ENCODE data around the gene AQP1. TPM values are rescaled to one million over a fixed set of nuclear protein-coding genes. Genes with fewer than 3 reads are reported as not detected.

AQP1 gene
- total RNA-seq, 1 experiment from 2014 or later: not detected

DNA sequence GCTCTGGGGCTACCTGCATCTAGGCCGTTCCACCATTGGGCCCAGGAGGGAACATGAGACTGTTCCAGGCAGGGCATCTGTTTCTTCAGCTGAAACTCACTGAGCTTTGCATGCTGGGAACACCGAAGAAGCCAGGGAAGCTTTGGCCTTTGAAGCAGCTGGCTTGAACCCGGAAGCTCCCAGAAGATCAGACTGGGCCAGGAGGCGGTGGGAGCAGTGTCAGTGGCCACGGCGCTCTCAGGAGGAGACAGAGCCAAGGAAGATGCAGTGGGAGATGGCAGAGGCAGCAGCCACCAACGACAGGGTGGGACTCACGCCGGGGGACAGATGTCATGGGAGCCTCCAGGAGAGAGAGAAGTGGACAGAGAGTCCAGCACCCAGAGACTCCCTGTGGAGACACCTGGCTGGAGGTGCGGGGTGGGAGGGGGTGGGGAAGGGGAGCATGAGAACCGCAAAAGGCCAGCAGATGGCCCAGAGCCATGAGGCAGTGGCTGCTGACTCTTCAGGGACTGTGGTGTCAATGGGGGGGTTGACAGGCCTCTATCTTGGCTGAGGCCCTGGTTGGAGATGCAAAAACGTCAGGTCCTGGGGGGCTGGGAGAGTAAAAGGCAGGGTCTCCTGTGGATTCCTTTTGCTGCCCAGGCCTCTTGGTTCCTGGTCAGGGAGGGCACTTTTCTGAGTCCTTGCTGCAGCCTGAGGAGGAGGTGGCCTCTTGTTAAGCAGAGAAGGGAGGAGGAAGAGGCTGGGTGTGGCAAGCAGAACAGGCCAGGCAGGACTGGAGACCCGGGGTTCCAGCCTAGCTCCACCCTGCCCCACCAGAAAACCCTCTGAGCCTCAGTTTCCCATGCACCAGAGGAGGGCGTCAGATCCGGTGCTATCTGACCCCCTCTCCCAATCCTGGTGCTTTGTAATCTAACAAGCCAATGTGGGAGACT, 6.3 kb upstream of the AQP1 start:
- Mint-ChIP-seq H3K27me3 (ENCODE audit: insufficient read depth, unreplicated experiment) (no peaks in the 10 kb centered on the region), H3K9me3 (ENCODE audit: unreplicated experiment) (no peaks in the 10 kb centered on the region), H3K27ac (ENCODE audit: low read depth, unreplicated experiment) (no peak overlapping the region), H3K36me3 (ENCODE audit: insufficient read depth, unreplicated experiment) (peaks cover 6% of the 10 kb centered on the region), H3K4me1 (ENCODE audit: insufficient read depth, unreplicated experiment) (peaks cover 18% of the 10 kb centered on the region), H3K4me3 (ENCODE audit: unreplicated experiment) (no peak overlapping the region)
- no peak for DNase-seq (ENCODE audit: unreplicated experiment)
- TF ChIP-seq, protein P1, sequence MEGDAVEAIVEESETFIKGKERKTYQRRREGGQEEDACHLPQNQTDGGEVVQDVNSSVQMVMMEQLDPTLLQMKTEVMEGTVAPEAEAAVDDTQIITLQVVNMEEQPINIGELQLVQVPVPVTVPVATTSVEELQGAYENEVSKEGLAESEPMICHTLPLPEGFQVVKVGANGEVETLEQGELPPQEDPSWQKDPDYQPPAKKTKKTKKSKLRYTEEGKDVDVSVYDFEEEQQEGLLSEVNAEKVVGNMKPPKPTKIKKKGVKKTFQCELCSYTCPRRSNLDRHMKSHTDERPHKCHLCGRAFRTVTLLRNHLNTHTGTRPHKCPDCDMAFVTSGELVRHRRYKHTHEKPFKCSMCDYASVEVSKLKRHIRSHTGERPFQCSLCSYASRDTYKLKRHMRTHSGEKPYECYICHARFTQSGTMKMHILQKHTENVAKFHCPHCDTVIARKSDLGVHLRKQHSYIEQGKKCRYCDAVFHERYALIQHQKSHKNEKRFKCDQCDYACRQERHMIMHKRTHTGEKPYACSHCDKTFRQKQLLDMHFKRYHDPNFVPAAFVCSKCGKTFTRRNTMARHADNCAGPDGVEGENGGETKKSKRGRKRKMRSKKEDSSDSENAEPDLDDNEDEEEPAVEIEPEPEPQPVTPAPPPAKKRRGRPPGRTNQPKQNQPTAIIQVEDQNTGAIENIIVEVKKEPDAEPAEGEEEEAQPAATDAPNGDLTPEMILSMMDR (IDR thresholded peaks at IDR 0.05; ENCODE audit: unreplicated experiment): no peak
- ChIA-PET CTCF (interaction anchor here (0.5 to 1.5 kb wide), 3 partner anchors 79 to 262 kb away, joined by 3 to 4 read pairs (median 4); no protein-coding TSS in a partner anchor), POLR2A (no interaction called here)
- intact Hi-C loops (cut with micrococcal nuclease): no loop called here
- BruUV-seq (replicated peaks): no TSS peak

- BruUV-seq (replicated peaks): no TSS peak
- Mint-ChIP-seq H3K4me1 (ENCODE audit: insufficient read depth, unreplicated experiment) (peaks cover 18% of the 10 kb centered on the region), H3K27me3 (ENCODE audit: insufficient read depth, unreplicated experiment) (no peaks in the 10 kb centered on the region), H3K36me3 (ENCODE audit: insufficient read depth, unreplicated experiment) (peaks cover 6% of the 10 kb centered on the region), H3K4me3 (ENCODE audit: unreplicated experiment) (no peak overlapping the region), H3K27ac (ENCODE audit: low read depth, unreplicated experiment) (no peak overlapping the region), H3K9me3 (ENCODE audit: unreplicated experiment) (no peaks in the 10 kb centered on the region)
- TF ChIP-seq, protein P1 (IDR thresholded peaks at IDR 0.05; ENCODE audit: unreplicated experiment): no peak
- POLR2A ChIA-PET: no interaction called here
- intact Hi-C loops (cut with micrococcal nuclease): no loop called here
- DNase-seq (ENCODE audit: unreplicated experiment): peak; percentile 23
- CTCF ChIA-PET: interaction anchor here (0.5 to 0.6 kb wide), 2 partner anchors 107 to 263 kb away, joined by 3 to 4 read pairs; no protein-coding TSS in a partner anchor
Measured at GRCh38 chr7:30906014-30906413, 5.6 kb upstream of the AQP1 start.

DNA sequence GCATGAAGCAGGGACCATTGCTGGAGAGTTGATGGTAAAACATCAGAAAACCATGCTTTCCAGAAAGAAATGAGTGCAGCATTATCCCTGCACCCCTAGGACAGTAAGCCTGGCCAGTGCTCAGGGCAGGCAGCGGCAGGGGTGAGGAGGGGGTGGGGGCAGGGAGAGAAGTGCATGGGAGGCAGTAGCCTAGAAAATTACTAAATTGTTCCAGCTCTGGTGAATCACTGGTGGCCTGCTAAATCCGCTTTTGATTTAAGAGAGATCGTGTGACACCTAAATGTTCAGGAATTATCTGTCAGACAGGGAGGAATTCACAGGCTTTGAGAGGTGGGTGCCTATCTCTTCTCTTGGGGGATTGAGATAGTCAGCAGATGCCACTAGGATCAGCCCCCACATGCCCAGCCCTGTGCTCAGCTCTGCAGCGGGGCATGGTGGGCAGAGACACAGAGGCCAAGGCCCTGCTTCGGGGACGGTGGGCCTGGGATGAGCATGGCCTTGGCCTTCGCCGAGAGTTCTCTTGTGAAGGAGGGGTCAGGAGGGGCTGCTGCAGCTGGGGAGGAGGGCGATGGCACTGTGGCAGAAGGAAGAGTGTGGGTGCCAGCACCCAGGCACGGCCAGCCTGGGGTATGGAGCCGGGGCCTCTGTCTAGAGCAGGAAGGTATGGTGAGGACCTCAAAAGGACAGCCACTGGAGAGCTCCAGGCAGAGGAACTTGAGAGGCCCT, 5.0 kb upstream of the AQP1 start:
- no TSS peak for BruUV-seq (replicated peaks)
- H3K36me3 Mint-ChIP-seq (ENCODE audit: insufficient read depth, unreplicated experiment): peaks cover 6% of the 10 kb centered on the region
- no peaks in the 10 kb centered on the region for H3K9me3 Mint-ChIP-seq (ENCODE audit: unreplicated experiment)
- H3K4me1 Mint-ChIP-seq (ENCODE audit: insufficient read depth, unreplicated experiment): peaks cover 18% of the 10 kb centered on the region
- H3K27me3 Mint-ChIP-seq (ENCODE audit: insufficient read depth, unreplicated experiment): no peaks in the 10 kb centered on the region
- intact Hi-C loops (cut with micrococcal nuclease): no loop called here
- DNase-seq (ENCODE audit: unreplicated experiment): no peak
- H3K27ac Mint-ChIP-seq (ENCODE audit: low read depth, unreplicated experiment): peak overlapping the region; percentile 11
- H3K4me3 Mint-ChIP-seq (ENCODE audit: unreplicated experiment): no peak overlapping the region
- ChIA-PET POLR2A (no interaction called here), CTCF (no interaction called here)
- TF ChIP-seq, protein P1 (IDR thresholded peaks at IDR 0.05; ENCODE audit: unreplicated experiment): no peak
